Stimulated activated CD8-positive, alpha-beta memory T cell treated with anti-CD3 and anti-CD28 coated beads, Interleukin-7, amount 100 ng/mL, for 4 hours (primary cell): ENCODE data around the gene TMEM192.
"Not testable (repeated sequence)": the region's sequence is repeated elsewhere in the genome, so short reads cannot be mapped to it uniquely, and the experiment has no call there.

Experiments
- DNase-seq, 2 donors: peaks; one replicate each; pipeline ENCODE4 v3.0.0-alpha.2; 2020; ENCODE audit warnings: low read depth in 2 of 2

TMEM192 gene

DNA sequence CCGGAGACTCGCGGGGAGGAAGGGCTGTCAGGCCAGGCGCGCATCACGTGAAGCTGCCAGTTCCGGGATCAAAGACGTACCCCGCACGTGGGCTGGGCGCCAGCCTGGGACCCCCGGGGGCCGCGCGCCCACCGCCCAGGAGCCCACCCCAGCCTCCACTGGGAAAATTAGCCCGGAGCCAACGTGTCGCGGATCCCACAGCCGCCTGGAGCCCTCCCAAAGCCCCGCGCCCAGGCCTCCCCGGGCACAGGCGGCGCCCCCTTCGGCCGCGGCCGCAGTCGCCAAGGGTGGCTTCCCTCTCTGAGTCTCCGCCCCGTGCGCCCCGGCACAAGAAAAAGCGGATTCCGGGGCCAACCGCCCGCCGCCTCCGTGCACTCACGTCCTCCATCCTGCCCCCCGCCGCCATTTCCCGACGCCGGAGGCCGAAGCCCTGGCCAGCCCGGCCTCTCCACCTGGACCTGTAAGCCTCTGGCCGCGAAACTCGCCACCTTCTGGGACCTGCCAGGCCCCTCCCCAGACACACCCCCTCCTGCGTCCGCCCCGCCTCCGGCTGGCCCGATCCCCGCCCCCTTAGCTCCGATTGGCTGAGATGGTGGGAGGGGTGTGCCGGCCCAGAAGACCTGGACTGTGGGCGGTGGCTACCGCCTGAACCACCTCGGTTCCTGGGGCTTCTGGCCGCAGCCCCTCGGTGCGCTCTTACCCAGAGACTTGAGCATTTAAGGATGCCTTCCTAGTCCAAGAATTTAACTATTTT, at the start of gene TMEM192:
TMEM192 (minus strand) TSS at position 493 of the 754 bp plus-strand sequence; CDS start at position 406, 87 bp downstream.
- peak; percentile 83 to 84 for DNase-seq

DNA sequence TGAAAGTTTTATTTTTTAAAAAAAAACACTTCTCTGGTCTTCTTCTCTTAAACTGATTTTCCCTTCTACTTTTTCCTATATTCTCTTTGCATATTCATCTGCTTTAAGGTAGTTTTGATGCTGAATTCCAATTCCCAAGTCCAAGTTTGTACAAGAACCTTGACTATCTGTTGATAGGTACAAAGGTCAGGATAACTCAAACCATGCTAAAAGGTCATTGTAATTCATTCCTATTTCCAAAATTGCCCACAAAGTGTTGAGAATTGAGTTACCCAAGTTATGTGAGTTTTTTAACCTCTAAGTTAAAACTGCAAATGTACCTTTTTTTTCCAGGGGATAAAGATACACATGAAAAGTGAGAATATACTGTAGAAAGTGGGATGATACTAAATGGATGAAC, 46.1 kb upstream of the TMEM192 start:
- no peak for DNase-seq

DNA sequence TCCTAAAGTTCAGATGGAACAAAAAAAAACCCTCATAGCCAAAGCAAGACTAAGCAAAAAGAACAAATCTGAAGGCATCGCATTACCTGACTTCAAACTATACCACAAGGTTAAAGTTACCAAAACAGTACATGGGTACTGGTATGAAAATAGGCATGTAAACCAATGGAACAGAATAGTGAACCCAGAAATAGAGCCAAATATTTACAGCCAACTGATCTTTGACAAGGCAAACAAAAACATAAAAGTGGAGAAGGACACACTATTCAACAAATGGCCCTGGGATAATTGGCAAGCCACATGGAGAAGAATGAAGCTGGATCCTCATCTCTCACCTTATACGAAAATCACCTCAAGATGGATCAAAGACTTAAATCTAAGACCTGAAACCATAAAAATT, 44.2 kb upstream of the TMEM192 start:
- no peak for DNase-seq

DNA sequence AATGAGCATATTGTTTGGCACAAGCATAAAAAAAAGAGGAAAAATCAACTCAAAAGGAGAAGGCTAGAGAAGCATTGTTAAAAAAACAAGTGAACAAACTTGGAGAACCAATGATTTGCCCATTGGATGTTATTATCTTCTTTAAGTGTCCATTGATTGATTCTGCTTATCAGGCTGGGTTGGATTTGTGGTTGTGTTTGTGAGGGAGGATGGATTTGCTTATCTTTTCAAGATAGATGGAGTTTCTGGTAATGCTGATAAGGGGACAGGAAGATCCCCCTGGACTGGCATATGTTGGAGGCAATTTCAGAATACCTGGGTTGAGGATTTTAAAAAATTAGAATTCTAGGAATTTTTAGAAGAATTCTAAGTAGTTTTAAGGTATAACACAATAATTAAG, 41.8 kb upstream of the TMEM192 start:
- DNase-seq: no peak

DNA sequence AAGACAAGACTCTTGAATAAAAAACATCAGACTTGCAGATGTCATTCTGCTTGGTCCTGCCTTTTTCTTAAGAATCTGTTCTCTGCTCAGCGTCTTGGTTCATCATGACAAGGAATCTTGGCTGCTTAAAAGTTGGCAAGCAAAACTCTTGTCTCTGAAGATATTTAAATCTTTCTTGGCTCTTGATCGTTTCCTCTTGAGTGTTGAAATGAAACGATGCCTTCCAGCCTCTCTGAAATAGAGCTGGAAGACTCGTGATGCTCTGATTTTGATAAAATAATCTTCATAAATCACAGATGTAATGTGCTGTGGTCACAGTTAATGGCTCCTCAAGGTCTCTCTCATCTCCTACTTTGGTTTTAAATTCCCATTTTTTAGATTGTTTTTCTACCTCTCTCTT, 39.9 kb upstream of the TMEM192 start:
- no peak for DNase-seq

DNA sequence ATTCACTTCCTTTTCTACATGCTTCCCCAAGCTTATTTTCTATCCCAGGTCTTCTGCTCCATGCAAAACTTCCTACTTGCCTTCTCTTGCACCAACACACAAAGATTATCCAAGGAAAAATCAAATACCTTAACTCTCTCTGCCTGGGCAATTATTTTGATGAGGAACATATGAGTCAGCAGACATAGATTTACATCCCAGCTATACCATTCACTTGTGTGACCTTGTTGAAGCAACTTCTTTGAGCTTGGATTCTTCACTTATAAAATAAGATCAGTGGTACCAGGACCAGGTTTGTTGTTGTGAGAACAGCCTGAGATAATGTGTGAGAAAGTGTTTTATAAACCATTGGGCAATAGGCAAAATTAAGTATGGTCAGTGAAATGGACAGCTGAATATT, 39.1 kb upstream of the TMEM192 start:
- DNase-seq: no peak

DNA sequence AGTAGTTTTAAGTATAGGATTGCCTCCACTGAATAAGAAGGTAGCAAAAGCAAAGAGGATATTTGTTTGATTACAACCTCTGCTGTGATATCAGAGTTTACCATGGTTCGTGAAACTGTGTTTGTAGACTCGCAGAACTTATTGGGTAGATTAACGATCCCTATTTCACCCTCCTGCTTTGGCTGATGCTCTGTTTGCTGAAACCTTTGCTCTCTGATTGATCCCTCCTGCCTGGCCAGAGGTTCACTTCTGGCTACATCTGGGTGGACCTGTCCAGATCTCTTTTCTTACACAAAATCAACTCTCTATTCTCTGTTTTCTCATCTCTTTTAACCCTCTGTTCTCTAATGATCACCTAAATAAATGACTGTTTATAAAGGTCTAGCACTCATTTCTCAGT, 37.9 kb upstream of the TMEM192 start:
- DNase-seq: no peak

DNA sequence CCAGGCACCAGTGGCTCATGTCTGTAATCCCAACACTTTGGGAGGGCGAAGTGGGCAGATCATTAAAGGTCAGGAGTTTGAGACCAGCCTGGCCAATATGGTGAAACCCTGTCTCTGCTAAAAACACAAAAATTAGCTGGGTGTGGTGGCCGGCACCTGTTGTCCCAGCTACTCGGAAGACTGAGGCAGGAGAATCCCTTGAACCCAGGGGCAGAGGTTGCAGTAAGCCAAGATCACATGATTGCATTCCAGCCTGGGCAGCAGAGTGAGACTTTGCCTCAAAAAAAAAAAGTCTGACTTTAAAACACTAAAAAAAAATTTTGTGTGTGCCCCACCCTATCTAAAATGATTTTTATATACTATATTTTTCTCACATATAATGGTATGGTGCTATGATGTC, 26.2 kb upstream of the TMEM192 start:
- no peak for DNase-seq

DNA sequence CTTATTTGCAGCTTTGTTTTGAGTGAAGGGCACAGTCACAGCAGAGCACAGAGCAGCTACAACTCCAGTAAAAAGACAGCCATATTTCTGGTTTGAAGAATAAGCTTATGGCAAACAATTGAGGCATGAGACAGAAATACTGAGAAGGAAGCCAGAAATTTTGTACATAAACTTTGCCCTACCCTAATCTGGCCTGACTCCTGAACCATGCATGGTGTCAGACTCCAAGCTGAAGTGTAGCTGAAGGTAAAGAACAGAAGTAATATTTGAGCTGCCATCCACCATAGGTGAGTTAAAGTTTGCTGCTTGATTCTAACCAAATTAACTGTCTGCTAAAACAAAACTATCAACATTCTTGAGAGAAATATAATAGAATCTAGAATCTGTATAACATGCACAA, 24.5 kb upstream of the TMEM192 start:
- no peak for DNase-seq

DNA sequence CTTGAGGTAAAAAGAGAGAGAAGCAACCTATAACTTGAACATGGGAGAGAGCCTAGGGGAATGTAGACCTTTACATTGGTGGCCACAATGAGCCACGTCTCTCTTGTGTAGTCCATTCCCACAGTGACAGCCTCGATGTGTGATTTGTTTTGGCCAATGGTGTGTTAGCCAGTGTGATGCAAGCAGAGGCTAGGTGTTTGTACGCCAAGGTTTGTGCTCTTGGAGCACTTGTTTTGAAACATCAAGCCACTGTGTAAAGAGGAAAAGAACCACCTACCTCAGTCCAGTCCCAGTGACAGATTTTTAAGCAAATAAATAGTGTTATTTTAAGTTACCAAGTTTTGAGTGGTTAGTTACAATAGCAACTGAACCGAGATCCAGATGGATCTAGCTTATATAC, 23.9 kb upstream of the TMEM192 start:
- DNase-seq: no peak

DNA sequence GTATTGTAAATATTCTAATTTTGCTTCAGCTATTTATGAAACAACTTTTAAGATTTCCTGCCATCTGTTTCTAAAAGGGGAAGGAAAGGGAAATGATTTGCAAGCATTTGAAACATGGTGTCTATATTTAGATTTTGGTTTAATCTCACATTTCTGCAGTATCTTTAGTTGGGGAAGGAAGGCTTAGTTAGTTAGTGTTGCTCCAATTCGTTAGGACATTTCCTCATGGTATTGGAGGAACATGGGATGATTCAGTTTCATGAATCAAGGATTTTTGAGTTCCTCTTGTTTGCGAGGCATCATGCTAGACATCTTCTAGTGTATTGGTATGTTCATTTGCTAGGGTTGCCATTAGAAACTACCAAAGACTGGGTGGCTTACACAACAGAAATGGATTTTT, 20.5 kb upstream of the TMEM192 start:
- DNase-seq: no peak

DNA sequence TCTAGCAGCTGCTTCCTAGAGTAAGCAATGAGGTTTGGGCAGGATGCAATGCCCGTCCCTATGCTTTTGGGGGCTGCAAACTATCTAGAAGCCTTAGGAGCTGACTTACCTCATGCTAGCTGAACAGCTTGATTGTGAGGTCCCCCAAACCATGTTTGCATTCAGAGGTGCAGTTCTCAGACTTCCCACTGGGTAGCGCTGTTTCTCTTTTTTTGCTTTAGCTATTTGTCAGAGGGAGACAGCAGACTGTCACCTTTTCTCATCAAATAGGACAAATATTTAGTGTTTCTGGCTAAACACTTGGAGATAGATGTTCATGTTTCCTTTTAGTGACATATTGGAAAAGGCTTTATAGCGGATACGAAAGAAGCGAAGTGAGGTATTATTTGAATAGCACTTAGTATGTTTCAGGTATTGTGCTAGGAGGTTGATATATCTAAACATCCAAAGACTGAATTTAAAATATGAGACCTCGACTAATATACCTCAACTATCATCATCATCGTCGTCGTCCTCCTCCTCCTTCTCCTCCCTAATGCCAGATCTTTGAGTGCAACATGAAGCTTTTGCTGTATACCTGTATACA, 18.7 kb upstream of the TMEM192 start:
- DNase-seq: peak; percentile 34 to 72

DNA sequence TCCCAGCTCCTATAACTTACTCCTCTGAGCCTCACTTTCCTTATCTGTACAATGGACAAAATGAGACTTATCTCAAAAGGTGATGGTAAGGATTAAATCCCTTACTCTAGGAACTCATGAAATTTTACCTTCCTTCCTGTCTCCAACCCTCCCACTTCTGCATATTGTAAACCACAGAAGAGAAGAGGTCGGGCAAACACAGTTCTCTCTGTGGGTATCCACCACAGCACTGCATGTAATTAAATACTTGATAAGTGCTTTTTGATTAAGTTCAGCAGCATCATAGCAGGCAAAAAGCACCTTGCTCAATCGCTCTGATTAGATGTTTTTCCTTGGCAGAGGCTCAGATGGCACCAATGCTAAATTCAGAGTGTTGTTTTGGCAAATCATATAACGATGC, 17.3 kb upstream of the TMEM192 start:
- DNase-seq: no peak

DNA sequence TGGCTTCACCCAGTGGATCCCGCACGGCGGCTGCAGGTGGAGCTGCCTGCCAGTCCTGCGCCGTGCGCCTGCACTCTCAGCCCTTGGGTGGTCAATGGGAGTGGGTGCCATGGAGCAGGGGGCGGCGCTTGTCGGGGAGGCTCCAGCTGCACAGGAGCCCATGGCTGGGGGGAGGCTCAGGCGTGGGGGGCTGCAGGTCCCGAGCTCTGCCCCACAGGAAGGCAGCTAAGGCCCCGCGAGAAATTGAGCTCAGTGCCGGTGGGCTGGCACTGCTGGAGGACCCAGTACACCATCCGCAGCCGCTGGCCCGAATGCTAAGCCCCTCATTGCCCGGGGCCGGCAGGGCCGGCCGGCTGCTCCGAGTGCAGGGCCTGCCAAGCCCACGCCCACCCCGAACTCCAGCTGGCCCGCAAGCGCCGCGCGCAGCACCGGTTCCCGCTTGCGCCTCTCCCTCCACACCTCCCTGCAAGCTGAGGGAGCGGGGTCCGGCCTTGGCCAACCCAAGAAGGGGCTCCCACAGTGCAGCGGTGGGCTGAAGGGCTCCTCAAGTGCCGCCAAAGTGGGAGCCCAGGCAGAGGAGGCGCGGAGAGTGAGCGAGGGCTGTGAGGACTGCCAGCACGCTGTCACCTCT, 13.3 kb upstream of the TMEM192 start:
- not testable (repeated sequence) for DNase-seq

DNA sequence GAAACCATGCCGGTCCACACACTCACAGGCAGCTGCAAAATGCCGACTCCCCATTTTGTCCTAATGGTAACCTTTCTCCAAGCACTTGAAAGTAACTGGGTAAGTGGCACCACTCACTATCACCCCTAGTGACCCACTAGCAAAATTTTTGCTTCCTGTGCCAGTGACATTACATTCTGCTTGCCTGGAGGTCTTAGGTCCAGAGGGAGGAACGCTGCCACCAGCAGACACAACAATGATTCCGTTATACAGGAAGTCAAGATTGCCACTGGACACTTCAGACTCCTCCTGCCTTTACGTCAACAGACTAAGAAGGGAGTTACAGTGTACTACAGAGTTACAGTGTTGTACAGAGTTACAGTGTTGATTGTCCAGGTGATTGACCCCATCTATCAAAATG, 11.8 kb upstream of the TMEM192 start:
- DNase-seq: no peak

DNA sequence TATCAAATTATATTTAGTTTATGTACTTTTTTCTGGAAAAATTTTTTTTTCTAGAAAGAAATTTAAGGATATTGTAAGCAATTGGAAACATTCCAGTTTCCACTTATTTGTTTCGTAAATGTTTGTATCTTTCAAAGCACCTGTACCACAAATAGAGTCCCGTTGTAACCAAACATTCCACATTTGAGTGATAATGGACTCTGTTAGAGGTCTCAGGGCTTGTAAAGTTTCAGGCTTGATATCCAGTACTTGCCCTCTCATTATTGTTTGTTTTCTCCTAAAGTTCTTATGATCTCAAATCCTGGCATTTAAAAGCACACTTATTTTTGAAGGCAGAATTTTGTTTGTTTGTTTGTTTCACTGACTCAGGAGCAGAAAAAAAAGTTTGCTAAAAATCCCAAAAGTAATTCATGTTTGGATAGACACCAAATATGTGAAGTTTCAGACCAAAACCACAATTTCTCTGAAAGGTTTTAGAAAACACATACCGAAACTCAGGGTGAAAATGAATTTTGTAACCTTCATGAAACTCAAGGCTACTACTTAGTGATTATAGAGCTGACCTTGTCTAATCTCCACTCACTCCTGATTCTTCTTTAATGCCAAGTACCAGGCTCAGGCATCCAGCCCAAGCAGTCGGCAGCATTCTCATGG, 5.7 kb upstream of the TMEM192 start:
- DNase-seq: no peak

DNA sequence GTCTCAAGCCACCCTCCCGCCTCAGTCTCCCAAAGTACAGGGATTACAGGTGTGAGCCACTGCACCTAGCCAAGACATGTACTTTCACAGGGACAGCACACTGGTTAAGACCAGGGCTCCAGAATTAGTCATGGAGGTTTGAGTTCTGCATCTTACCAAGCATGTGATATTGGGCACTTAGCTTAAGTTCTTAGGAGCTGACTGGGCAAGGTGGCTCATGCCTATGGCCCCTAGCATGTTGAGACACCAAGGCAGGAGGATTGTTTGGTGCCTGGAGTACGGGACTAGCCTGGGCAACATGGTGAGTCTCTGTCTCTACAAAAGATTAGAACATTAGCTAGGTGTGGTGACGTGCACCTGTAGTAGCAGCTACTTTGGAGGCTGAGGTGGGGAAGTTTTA, 2.6 kb upstream of the TMEM192 start:
- no peak for DNase-seq

DNA sequence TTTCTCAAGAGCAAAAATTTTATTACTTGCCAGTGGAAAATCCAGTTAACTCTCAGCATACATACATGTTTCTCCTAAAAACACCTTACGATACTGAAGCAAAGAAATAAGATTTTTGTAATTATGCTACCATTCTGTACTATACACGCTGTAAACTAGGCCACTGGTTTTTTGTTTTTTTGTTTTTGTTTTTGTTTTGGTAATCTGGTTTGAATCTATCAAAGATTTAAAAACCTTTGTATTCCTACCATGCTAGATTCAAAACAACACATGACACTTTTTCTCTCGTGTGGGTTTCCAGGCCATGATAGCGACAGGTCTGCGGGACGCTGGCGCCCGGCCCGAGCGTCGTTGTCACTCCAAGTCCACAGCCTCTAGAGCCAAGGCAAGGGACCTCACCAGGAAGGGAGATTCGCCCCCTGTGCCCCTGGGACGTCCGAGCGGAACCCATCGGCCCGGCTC, 723 bp downstream of the TMEM192 start:
- no peak for DNase-seq

DNA sequence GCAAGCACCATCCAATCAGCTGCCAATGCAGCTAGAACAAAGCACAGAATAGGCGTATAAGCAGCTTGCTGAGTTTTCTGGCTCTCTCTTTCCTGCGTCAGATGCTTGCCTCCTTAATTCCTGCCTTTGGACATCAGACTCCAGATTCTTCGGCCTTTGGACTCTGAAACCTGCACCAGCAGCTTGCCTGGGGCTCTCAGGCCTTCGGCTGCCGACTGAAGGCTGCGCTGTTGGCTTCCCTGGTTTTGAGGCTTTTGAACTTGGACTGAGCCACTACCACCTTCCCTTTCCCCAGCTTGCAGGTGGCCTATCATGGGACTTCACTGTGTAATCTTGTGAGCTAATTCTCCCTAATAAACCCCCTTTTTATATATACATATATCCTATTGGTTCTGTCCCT, 6.1 kb downstream of the TMEM192 start:
- DNase-seq: no peak

DNA sequence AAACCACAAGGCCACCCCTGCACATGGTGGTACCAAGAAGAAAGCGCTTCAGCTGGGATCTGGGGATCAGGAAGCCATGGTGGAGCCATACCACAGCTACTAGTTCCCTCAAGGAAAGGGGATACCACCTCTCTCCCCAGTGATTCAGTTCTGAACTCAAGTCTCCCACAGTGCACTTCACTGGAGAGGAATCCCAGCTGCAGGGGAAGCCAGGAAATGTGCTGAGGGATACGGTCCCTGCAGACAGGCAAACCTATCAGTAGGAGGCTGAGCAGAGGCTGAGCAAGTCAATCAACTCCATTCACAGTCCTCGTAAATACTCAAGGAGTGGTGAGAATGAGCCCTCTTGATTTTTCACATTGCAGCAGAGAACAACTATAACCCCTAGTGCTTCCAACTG, 11.0 kb downstream of the TMEM192 start:
- DNase-seq: no peak

DNA sequence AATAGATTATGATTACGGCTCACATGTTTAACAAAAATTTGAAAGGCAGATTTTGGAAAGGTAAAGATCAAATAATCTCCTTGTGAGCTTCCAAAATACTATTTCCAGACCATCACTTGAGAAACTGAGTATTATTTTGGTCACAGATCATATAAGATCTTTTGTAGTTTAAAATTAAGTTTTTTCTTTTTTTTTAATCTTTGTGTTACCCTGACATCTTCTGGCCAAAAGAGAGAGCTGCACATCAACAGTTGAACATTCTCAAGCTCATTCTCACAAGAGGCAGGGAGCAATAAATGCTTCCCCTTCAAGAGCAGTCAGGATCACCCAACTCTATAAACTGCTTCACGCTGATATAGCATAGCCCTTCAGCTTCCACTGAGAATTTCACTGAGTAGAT, 15.9 kb downstream of the TMEM192 start:
- no peak for DNase-seq

DNA sequence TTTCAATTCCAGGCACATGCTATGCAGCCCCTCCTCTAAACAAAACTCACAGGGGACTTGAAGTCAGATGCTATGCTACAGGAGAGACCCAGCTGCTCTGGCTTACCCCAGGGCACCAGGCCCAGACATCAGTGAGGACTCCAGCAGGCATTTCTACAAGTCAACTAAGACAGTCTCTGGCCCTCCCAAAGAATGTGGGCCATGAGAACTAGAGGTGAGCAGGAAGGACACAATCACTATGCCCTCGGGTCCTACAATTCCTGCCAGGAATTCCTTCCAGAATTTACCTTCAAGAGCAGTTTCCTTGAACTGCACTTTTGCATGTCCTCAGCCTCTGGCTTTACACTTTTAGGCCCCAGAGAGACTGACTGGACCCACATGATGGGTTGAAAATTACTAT, 17.4 kb downstream of the TMEM192 start:
- DNase-seq: no peak

DNA sequence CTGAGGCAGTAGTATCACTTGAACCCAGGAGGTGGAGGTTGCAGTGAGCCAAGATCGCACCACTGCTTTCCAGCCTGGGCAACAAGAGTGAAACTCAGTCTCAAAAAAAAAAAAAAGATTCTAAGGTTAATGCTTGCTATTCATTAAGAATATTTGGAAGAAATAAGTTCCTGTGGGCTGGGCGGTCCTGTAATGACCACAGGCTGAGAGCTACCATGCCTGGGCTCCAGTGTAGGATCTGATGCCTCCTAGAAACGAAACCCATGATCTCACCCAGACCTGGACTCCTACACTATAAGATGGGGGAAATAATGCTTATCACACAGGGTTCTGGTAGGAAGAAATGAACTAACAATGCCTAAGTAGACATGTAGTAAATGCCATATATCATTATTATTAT, 17.8 kb downstream of the TMEM192 start:
- DNase-seq: no peak
